ENCODE data around the gene SCRT2. TPM values are rescaled to one million over a fixed set of nuclear protein-coding genes. Genes with fewer than 3 reads are reported as not detected.

The SCRT2 gene
- total RNA-seq, 3 donors from 2014 or later: not detected

DNA sequence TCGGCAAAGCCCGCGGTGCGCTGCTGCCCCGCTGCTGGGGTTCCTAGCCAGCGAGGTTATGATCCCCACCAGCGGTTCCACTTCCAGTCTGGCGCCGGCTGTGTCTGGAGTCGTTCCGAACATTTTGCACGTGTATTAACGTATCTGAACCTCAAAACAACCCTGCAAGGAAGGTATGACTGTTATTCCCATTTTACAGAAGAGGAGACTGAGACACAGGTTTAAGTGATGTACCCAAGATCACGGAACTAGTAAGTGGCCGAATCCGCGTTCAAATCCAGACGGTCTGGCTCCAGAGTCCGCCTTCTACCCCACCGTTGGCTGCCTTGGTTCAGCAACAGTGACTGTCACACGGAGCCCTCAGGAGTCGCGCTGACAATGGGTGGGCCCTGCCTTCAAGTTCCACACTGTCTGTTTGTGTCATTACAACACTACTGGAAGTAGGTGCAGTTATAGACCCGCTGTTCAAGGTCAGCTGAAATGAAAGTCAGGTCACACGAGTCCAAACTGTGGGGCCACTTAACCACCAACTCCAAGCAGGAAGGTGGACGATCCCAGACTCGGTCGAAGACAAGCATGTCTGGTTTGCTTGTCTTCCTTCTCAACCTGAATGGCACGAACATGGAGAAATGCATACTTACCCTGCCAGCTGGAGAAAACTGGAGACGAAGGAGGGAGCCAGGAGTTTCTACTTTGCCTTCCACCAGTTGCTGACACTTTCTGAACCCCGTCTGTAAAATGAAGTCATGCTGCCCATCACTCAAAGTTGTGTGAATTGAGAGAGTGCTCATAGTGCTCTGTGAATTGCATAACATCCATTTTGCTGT is 21.8 kb downstream of the SCRT2 start:
- H3K9me3 ChIP-seq: no peaks in the 10 kb centered on the region
- intact Hi-C loops (cut with DNase I, micrococcal nuclease): no loop called here
- peak; percentile 9 for ATAC-seq

DNA sequence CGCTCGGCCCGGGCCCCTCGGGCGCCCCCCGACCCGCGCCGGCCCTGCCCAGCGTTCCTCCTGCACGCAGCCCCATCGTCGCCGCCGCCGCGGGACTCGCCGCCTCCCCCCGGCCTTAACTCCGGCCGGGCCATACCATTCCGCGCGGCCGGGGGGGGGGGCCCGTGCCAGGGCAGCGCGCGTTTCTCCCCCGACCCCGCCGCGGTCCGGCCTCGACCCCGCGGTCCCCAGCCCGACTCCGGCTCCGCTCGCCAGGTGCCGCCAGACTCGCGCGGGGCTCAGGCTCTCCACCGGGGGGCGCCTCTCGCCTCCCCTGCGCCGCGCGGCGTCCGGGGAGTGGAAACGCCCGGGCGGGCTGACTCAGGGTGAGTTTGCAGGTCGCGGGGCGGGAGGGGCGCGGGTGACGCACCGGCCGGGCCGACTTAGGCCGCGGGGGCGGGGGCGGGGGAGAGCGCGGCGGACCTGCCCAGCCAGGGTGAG is 22.5 kb downstream of the SCRT2 start, which contains the start of gene SRXN1:
SRXN1 (minus strand) TSS at position 91 of the 480 bp plus-strand sequence; CDS start at position 76, 15 bp downstream.
- Histone ChIP-seq H3K4me1 (ENCODE audit: low read depth) (peaks cover 17% of the 10 kb centered on the region), H3K36me3 (ENCODE audit: low read depth) (no peaks in the 10 kb centered on the region), H3K4me3 (peak within 1 kb of the TSS; percentile 48), H3K9me3 (no peaks in the 10 kb centered on the region)
- DNase-seq (peak; percentile 89 to 94 (median 92)), ATAC-seq (peak; percentile 97)
- TF ChIP-seq, protein P1, sequence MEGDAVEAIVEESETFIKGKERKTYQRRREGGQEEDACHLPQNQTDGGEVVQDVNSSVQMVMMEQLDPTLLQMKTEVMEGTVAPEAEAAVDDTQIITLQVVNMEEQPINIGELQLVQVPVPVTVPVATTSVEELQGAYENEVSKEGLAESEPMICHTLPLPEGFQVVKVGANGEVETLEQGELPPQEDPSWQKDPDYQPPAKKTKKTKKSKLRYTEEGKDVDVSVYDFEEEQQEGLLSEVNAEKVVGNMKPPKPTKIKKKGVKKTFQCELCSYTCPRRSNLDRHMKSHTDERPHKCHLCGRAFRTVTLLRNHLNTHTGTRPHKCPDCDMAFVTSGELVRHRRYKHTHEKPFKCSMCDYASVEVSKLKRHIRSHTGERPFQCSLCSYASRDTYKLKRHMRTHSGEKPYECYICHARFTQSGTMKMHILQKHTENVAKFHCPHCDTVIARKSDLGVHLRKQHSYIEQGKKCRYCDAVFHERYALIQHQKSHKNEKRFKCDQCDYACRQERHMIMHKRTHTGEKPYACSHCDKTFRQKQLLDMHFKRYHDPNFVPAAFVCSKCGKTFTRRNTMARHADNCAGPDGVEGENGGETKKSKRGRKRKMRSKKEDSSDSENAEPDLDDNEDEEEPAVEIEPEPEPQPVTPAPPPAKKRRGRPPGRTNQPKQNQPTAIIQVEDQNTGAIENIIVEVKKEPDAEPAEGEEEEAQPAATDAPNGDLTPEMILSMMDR (IDR thresholded peaks at IDR 0.05): peak; percentile 46
- intact Hi-C loops (cut with DNase I, micrococcal nuclease): no loop called here

More for the DNA sequence above, 21.8 kb downstream of the SCRT2 start:
- TF ChIP-seq, protein P1 (IDR thresholded peaks at IDR 0.05): no peak
- Histone ChIP-seq H3K4me3 (no peak overlapping the region), H3K36me3 (ENCODE audit: low read depth) (no peaks in the 10 kb centered on the region), H3K4me1 (ENCODE audit: low read depth) (peaks cover 17% of the 10 kb centered on the region)
- DNase-seq: peak in 1 of 3 donors; percentile 24

DNA sequence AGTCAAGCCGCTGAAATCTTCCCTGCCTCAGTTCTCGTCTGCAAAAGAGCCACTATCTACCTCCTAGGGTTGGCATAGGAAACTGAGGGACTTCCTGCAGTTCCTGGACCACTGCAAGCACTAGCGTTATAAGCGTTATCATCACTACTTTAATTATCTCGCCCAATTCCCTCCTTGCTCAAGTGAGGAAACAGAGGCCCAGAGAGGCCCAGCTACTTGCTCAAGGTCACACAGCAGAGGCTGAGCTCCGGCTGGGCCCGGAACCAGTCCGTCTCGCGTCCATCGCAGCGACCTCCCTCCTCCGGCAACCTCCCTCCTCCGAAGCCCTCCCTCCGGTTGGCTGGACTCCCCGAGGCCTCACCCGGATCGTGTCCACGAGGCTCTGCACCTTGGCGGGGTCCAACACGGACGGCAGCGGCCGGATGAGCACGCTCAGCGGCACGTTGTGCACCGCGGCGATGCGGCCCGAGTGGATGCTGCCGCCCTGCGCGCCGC is 22.9 kb downstream of the SCRT2 start:
- H3K4me1 ChIP-seq (ENCODE audit: low read depth): peaks cover 17% of the 10 kb centered on the region
- TF ChIP-seq, protein P1 (IDR thresholded peaks at IDR 0.05): no peak
- intact Hi-C loops (cut with DNase I, micrococcal nuclease): no loop called here
- H3K4me3 ChIP-seq: peak overlapping the region; percentile 48
- peak; percentile 25 to 66 (median 66) for DNase-seq
- no peaks in the 10 kb centered on the region for H3K9me3 ChIP-seq
- peak; percentile 10 for ATAC-seq
- H3K36me3 ChIP-seq (ENCODE audit: low read depth): no peaks in the 10 kb centered on the region

DNA sequence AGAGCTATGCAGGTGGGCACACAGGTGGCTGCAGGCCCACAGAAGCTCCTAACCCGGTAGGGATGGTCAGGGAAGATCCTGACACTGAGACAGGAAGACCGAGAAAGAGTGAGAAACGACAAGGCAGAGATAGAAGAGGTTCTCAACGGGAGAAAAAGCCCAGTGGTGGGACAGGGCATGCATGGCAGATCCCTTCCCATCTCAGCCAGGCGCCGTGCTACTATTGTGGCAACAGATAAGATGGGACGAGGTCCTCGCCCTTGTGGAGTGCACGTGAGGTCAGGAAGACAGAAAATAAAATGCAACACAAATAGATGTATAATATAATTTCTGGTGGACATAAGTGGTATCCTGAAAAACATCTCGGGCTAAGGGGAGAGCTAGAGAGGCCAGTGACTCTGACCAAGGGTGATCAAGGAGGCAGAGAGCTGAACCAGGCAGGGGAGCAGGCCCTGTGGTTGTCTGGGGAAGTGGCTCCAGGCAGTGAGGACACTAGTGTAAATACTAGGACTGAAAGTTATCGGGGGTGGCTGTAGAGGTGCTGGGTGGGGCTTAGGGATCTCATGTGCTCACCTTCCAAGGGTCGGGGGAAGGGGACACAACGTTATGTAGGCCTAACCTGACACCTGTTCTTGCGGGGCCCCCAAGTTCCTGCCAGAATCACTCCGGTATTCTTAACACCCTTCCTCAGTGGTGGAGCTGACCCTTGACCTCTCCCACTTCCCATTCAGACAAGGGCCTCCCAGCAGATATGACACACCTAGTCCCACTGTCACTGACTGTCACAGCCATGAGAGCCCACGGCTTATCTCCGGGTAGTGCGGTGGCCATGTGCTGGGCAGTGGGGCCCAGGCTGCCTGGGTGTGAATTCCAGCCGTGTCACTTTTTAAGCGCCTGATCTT is 23.6 kb downstream of the SCRT2 start:
- peak overlapping the region; percentile 48 for H3K4me3 ChIP-seq
- intact Hi-C loops (cut with DNase I, micrococcal nuclease): no loop called here
- TF ChIP-seq, protein P1 (IDR thresholded peaks at IDR 0.05): no peak
- ATAC-seq (peak; percentile 6), DNase-seq (peak in 1 of 3 donors; percentile 17)
- H3K9me3 ChIP-seq: no peaks in the 10 kb centered on the region
- H3K4me1 ChIP-seq (ENCODE audit: low read depth): peaks cover 17% of the 10 kb centered on the region
- no peaks in the 10 kb centered on the region for H3K36me3 ChIP-seq (ENCODE audit: low read depth)

DNA sequence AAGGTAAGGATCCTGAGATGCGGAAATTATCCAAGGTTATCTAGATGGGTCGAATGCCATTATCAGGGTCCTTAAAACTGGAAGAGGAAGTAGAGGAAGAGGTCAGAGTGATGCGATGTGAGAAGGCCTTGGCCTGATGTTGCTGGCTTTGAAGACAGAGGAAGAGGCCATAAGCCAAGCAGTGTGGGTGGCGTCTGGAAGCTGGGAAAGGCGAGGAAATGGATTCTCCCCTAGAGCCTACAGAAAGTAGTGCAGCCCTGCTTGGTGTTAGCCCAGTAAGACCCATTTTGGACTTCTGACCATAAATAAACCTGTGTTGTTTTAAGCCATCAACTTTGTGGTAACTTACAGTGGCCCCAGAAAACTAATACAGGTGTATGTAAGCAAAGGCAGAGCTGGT is 24.6 kb downstream of the SCRT2 start:
- ATAC-seq (no peak), DNase-seq (no peak)
- Histone ChIP-seq H3K4me1 (ENCODE audit: low read depth) (peaks cover 17% of the 10 kb centered on the region), H3K9me3 (no peaks in the 10 kb centered on the region), H3K4me3 (no peak overlapping the region), H3K36me3 (ENCODE audit: low read depth) (no peaks in the 10 kb centered on the region)
- TF ChIP-seq, protein P1 (IDR thresholded peaks at IDR 0.05): no peak
- intact Hi-C loops (cut with DNase I, micrococcal nuclease): no loop called here
